ENCODE data around the gene TBC1D5. TPM values are rescaled to one million over a fixed set of nuclear protein-coding genes. Genes with fewer than 3 reads are reported as not detected.

Gene TBC1D5
- polyA plus RNA-seq, 1 donor: 31.3 TPM

GRCh38 chr3:17157713-17158112 is 584.7 kb downstream of the TBC1D5 start:
- DNase-seq: no peak

GRCh38 chr3:17156864-17157263 is 585.6 kb downstream of the TBC1D5 start:
- no peak for DNase-seq

- DNase-seq: no peak
These were observed 586.5 kb downstream of the TBC1D5 start for GRCh38 chr3:17155951-17156350.

GRCh38 chr3:17154941-17155340 is 587.5 kb downstream of the TBC1D5 start:
- DNase-seq: no peak

DNA sequence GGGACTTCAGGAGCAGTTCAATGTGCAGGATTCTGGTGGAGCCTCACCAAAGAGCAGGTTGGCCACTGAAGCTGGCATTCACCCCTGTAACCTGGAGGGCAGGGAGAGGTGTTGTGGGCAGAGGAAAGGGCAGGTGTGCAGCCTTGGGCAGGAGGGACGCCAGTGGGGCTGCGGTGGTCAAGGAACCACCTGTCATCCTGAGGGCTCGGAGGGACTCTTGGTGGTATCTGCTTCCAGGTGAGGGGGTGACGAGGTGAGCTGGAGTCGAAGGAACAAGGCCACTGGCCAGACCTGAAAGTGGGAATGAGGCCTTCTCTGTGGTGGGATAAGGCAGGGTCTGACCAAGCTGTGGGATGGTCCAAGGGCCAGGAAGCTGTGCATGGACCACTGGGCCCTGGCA is 588.2 kb downstream of the TBC1D5 start:
- DNase-seq: no peak

DNA sequence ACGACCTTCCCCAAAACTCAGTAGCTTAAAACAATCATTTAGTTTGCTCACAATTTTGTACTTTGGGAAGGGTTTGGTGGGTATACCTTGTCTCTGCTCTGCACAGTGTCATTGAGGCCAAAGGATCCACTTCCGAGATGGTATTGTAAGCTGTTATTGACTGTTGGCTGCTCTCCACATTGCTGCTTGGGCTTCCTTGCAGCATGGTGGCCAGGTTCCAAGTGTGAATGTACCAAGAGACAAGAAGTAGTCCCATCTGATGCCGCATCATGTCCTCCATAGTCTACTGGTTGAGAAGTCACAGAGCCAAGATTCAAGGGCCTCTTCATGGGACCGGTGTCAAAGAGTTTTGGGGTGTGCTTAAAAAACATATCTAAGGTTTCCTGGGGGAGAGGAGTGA is 589.2 kb downstream of the TBC1D5 start:
- DNase-seq: no peak

GRCh38 chr3:17151598-17152373 is 590.6 kb downstream of the TBC1D5 start:
- no peak for DNase-seq

GRCh38 chr3:17149076-17149475 is 593.4 kb downstream of the TBC1D5 start:
- no peak for DNase-seq

DNA sequence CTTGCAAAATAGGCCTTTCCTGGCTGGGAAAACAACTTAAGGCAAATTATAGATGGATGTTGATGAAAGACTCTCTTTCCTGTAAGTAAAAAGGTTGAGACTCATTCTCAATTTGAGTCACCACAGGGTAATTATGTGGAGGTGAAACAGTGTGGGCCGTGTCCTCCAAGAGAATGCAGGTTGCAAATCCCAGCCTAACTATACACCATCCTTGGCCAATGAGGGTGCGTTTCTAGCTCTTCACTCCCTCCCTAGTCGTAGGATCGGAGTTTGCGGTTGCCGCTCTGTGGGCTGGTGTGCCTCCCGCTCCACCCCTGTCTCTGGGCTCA is 597.8 kb downstream of the TBC1D5 start:
- DNase-seq: no peak

DNA sequence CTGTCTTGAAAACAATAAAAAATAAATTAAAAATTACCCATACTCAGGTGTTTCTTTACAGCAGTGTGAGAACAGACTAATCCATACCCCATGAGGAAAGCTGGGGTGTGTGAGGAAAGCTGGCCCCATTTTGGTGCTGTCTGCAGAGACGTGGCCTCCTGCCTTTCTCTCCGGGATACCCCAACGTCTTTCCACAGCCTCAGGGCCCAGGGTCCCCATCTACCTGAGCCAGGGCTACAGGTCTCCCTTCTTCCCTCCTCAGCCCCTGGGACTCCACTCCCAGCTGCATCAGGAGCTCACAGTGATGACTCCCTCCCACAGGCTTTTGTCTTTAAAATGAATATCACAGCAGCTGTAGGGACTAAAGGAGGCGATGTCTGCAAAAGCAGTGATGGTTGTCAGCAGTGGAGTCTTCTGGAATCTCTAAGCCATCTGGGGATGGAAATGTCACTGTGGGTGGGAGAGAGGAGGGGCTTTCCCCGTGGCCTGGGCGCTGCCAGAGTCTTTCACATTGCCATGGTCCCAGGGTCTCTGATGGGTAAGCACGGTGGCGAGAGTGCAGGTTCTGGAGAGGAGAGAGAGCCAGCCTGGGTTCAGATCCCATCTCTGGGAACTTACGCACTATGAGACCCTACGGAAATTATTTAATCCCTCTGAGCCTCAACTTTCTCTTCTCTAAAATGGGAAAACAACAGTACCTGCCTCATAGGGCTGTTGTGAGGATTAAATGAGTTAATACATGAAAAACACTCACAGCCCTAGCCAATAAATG is 598.4 kb downstream of the TBC1D5 start:
- no peak for DNase-seq

DNA sequence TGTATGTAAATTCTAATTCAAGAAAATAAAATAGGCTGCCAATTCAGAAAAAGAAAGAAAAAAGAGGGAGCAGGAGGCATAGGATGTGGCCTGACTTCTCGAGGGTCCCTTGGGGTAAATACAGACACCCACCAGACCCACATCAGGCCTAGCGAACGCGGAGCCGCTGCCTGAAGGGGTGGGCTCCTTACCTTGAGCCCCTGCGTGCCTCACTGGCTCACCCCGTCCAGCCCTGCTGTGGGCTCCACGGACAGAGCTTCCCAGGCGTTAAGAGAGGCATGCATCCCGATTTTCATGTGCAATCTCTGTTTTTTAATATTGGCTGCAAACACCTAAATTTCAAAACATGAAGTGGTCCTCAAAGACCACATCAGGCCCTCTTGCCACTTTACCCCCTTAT is 599.9 kb downstream of the TBC1D5 start:
- no peak for DNase-seq

- DNase-seq: no peak
These were observed 600.7 kb downstream of the TBC1D5 start for GRCh38 chr3:17141699-17142098.

- no peak for DNase-seq
These were observed 601.5 kb downstream of the TBC1D5 start for GRCh38 chr3:17140670-17141505.

DNA sequence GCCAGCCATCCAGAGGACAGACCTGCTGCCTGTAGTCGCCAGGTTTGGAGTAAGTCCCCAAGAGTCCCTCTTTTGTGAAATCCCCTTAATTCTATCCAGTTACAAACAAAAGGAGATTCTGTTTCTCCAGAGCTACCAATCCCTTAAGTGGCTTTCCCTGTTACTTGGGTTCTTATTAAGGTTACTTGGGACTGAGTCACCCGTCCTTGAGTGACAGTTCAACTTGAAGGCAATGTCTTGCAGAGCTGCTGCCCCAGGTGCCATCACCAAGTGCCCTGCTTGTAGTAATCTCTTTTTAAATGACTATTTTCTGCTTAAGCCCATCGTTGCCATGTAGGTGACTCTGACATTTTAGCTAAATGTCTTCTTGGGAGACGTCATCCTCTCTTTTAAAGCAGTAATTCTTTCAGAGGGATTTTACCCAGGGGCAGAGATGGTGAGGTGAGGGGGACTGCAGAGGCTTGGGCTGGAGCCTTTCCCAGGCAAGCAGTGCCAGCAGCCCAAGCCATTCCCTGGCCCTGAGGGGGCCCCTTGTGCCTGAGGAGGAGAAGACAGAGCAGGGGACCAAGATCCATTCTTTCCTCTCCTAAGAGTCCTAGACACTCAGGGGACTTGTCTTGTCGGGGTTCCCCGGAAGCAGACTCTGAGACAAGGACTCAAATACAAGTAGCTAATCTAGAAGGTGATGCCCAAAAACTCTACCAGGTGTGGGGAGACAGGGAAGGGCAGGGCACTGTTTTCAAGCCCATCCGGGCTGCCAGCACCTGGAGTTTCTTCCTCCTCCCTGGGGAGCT is 604.0 kb downstream of the TBC1D5 start:
- no peak for DNase-seq

- DNase-seq: no peak
These were observed 605.1 kb downstream of the TBC1D5 start for GRCh38 chr3:17137321-17137826.

DNA sequence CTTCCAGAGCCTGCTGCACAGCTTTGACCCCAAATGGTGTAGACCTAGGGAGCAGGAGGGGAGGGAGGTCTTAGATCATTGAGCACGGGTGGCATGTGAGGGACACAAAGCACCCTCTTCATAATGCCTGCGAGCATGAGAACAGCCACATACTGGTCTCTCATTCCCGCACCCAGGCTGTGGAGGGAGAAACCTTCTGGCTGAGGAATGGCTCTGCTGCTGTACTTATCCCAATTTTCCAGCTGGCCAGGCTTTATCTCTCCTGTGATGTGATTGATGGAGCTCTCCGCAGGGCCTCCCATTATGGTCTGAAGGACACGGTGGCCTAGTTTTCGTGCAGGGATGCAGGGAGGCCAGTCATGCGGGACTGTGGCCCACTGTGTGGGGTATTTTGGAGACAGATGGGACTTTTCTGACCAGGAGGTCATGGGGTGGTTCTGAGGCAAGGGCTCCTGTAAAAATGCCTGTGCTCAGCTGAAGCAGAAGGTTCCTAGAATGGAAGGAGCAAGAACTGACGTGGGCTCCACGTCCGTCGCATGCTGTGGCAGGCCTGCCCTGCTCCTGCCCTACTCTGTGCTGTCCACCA is 606.2 kb downstream of the TBC1D5 start:
- DNase-seq: no peak

DNA sequence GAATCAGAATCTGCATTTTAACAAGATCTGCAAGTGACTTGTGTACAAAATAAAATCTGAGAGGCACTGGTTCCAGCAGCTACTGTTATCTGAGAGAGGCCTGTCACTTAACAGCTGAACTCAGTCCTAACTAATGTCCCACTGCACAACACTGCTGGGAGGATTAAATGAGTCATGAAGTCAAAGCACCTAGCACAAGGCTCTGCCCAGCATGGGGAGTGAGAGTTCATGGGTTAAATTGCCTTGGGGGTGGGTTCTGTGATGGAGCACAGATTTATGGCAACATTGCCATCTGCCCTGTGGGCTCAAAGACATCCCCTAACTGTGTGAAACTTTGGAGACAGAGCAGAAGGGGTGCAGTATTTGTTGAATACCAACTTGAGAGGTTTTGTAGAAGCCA is 606.7 kb downstream of the TBC1D5 start:
- no peak for DNase-seq

DNA sequence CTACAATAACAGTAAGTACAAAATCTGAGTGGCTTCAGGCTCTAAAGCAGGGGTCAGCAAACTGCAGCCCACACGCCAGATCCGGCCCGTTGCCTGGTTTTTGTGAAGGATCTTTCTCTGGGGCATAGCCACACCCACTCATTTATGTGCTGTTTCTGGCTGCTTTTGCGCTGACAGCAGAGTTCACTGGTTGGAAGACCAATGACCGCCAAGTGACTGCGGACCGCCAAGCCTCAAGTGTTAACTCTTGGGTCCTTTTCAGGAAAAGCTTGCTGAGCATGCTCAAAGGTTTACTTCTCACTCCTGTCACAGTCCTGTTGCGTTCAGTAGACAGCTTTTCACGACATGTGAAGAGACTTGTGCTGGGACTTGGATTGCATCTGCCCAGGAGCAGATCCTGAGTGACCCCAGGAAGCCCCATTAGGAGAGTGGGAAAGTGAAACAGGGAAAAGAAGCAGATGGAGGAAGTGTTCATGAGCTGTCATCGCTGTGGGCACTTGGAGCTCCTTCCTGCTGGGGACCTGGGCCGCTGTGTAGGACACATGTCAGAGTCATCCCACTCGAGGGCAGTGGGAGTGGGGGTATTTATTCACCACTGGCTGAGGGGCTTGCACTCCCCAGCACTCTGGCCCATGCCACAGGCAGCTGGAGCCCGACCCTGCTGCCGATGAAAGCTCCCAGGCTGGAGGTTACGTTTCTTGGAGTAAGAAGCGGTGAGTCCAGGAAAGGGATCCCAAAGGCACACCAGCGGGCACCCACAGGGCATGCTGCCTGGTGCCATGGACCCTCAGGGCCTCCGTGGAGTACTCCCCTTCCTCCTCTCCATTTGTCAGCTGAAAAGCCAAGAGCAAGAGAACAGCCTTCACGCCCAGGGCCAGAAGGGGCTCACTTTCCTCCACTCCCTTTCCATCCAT is 608.5 kb downstream of the TBC1D5 start:
- DNase-seq: peak; percentile 46

GRCh38 chr3:17132286-17133115 is 609.9 kb downstream of the TBC1D5 start:
- no peak for DNase-seq

DNA sequence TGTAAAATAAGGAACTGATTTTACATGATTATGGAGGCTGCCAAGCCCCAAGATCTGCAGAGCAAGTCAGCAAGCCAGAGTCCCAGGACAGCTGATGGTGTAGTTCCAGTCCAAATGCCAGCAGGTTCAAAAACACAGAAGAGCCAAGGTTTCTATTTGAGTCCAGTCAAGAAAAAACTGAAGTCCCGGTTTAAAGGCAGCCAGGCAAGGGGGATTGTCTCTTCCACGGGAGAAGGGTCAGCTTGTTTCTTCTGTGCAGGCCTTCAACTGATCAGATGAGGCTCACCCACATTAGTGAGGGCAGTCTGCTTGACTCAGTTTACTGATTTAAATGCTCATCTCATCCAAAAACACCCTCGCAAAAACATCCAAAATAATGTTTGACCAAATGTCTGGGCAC is 611.5 kb downstream of the TBC1D5 start:
- no peak for DNase-seq
